ENCODE measurements around the gene DMPK. TPM values are rescaled to one million over a fixed set of nuclear protein-coding genes. Genes with fewer than 3 reads are reported as not detected.
A peak's percentile ranks its signal among the peaks of the same experiment; 100 is the strongest.

The DMPK gene
- total RNA-seq, 2 donors from 2014 or later, result 30.6 to 36.0 TPM

- no peak overlapping the region for H3K27ac ChIP-seq
- H3K27me3 ChIP-seq, result no peaks in the 10 kb centered on the region
- TF ChIP-seq CTCF (IDR thresholded peaks at IDR 0.05), result no peak
- no peak for DNase-seq
- H3K4me3 ChIP-seq, result no peak overlapping the region
- H3K9me3 ChIP-seq, result no peaks in the 10 kb centered on the region
- no peaks in the 10 kb centered on the region for H3K4me1 ChIP-seq
- no peak overlapping the region for H3K9ac ChIP-seq (ENCODE audit: low read depth in 2 of 2, low read length in 2 of 2)
- H3K36me3 ChIP-seq, result no peaks in the 10 kb centered on the region
- intact Hi-C loops (cut with DNase I), result loop anchor here (10.0 kb wide), 1 partner anchor 67 kb away; the partner anchor contains the start of gene IRF2BP1
These were observed 35.5 kb upstream of the DMPK start for GRCh38 chr19:45817725-45818301.

GRCh38 chr19:45817010-45817724, 34.9 kb upstream of the DMPK start:
- intact Hi-C loops (cut with DNase I), result loop anchor here (10.0 kb wide), 1 partner anchor 68 kb away; the partner anchor contains the start of gene IRF2BP1
- Histone ChIP-seq H3K27me3 (no peaks in the 10 kb centered on the region), H3K27ac (no peak overlapping the region), H3K4me1 (no peaks in the 10 kb centered on the region), H3K36me3 (no peaks in the 10 kb centered on the region), H3K9me3 (no peaks in the 10 kb centered on the region), H3K9ac (ENCODE audit: low read depth in 2 of 2, low read length in 2 of 2) (no peak overlapping the region), H3K4me3 (no peak overlapping the region)
- TF ChIP-seq CTCF (IDR thresholded peaks at IDR 0.05), result peak; percentile 98
- peak; percentile 97 for DNase-seq

- Histone ChIP-seq H3K4me3 (no peak overlapping the region), H3K27me3 (no peaks in the 10 kb centered on the region), H3K36me3 (no peaks in the 10 kb centered on the region), H3K9me3 (no peaks in the 10 kb centered on the region), H3K9ac (ENCODE audit: low read depth in 2 of 2, low read length in 2 of 2) (no peak overlapping the region), H3K4me1 (no peaks in the 10 kb centered on the region), H3K27ac (no peak overlapping the region)
- no peak for DNase-seq
- no peak for TF ChIP-seq CTCF (IDR thresholded peaks at IDR 0.05)
- intact Hi-C loops (cut with DNase I), result loop anchor here (10.0 kb wide), 1 partner anchor 68 kb away; the partner anchor contains the start of gene IRF2BP1
These were observed 34.1 kb upstream of the DMPK start for GRCh38 chr19:45816236-45817009.

- TF ChIP-seq CTCF (IDR thresholded peaks at IDR 0.05), result no peak
- Histone ChIP-seq H3K4me3 (peak overlapping the region; percentile 19), H3K27me3 (no peaks in the 10 kb centered on the region), H3K36me3 (no peaks in the 10 kb centered on the region), H3K4me1 (no peaks in the 10 kb centered on the region), H3K27ac (no peak overlapping the region), H3K9me3 (no peaks in the 10 kb centered on the region), H3K9ac (ENCODE audit: low read depth in 2 of 2, low read length in 2 of 2) (no peak overlapping the region)
- intact Hi-C loops (cut with DNase I), result loop anchor here (10.0 kb wide), 1 partner anchor 69 kb away; the partner anchor contains the start of gene IRF2BP1
- no peak for DNase-seq
These were observed 33.4 kb upstream of the DMPK start for GRCh38 chr19:45815481-45816216.
